Inferior parietal cortex (tissue), 1 donor: ENCODE measurements around the gene AHRR.
"Not testable (repeated sequence)": the region's sequence is repeated elsewhere in the genome, so short reads cannot be mapped to it uniquely, and the experiment has no call there.

ENCODE experiments used
- DNase-seq: peaks from one replicate; pipeline ENCODE4 v3.0.0-alpha.2; 2016; ENCODE audit errors: extremely low spot score

AHRR gene

GRCh38 chr5:459562-460272 lies 138.2 kb downstream of the AHRR start:
- no peak for DNase-seq

GRCh38 chr5:460273-460625 lies 138.7 kb downstream of the AHRR start:
- DNase-seq = no peak

DNA sequence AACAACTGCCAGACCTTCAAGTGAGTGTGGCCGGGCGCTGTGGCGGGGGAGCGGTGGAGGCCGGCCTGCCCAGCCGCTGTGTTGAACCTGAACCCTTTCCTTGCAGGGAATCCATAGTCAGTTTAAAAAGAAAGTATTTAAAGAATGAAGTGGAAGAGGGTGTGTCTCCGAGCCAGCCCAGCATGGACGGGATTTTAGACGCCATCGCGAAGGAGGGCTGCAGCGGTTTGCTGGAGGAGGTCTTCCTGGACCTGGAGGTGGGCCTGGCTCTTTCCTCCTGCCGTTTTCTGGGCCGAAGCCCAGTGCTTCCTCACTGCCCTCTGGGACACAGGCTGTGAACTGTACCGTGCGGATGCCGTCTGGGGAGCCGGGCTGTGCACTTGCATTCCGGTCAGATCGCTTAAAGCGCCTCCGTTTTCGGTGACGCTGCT lies 140.6 kb downstream of the AHRR start:
- DNase-seq = no peak

- DNase-seq = no peak
Measured at GRCh38 chr5:463301-463700, 141.8 kb downstream of the AHRR start.

DNA sequence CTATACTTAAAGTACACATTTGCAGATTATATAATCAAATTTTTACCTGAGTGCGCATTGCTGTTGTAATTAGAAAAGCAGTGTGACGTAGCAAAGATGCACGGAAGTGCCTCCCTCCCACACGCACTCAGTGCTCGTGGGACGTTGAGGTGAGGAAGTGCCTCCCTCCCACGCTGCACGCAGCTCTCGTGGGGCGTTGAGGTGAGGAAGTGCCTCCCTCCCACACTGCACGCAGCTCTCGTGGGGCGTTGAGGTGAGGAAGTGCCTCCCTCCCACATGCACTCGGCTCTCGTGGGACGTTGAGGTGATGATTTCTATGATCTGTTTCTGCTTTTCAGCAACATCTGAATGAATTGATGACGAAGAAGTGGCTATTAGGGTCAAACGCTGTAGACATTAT lies 142.4 kb downstream of the AHRR start:
- no peak for DNase-seq

GRCh38 chr5:464446-464842 lies 142.9 kb downstream of the AHRR start:
- DNase-seq = no peak

DNA sequence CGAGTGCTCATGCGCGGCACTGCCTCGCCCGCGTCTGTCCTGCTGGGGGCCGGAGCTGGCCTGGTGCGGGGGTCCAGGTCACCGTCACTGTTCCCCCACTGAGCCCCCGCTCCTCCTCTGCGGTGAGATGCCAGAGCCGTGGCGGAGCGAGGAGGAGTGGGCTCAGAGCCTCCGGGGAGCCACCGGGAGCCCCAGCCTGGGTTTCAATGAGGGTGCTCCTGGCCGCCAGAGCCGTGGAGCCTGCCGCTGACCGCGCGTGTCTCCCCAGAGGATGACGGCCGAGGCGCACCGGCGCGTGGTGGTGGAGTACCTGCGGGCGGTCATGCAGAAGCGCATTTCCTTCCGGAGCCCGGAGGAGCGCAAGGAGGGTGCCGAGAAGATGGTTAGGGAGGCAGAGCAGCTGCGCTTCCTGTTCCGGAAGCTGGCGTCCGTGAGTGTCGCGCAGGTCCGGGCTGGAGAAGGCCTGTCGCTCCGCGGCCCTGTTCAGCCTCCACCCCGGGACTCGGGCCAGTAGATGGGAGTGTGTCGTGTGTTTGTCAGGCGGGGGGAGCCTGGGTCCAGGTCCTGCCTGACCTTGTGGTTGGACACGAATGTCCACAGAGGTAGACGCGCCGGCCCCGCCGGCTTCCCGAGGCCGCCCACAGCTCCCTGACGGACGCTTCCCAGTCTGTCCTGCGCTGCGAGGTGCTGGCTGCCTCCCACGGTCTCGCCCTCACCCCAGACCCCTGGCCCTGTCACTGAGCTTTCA lies 143.5 kb downstream of the AHRR start:
- no peak for DNase-seq

DNA sequence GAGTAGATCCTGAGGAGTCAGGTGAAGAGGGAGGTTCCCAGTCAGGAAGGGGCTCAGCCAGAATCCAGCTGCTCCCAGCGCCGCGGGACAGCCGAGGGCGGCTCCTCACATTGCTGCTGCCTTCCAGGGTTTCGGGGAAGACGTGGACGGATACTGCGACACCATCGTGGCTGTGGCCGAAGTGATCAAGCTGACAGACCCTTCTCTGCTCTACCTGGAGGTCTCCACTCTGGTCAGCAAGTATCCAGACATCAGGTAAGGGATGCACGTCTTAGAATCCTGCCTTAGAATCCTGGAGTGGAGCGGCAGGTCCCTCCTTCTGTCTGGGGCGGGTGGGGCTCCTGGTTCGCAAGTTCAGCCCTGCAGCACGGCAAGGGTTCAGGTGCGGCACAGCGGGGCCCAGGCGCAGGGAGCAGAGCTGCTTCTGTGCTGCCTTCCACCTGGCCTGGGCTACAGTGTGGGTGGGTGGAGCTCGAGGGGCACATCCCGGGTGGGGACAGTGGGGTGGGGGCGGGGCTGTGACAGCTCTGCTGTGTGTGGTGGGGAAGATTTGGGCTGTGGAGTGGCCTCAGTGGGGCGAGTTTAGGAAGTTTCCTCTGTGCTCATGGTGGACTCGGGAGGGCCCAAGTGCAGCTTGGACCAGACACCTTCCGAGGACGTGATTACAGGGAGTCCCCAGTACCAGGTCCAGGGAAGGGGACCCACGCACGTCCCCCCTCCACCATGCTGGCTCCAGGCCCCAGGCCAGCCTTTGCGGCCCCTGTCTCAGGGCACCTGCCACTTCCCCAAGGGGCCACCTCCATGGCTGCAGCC lies 144.3 kb downstream of the AHRR start:
- DNase-seq = no peak

GRCh38 chr5:466661-467310 lies 145.3 kb downstream of the AHRR start:
- no peak for DNase-seq

GRCh38 chr5:468401-468800 lies 146.9 kb downstream of the AHRR start:
- no peak for DNase-seq

DNA sequence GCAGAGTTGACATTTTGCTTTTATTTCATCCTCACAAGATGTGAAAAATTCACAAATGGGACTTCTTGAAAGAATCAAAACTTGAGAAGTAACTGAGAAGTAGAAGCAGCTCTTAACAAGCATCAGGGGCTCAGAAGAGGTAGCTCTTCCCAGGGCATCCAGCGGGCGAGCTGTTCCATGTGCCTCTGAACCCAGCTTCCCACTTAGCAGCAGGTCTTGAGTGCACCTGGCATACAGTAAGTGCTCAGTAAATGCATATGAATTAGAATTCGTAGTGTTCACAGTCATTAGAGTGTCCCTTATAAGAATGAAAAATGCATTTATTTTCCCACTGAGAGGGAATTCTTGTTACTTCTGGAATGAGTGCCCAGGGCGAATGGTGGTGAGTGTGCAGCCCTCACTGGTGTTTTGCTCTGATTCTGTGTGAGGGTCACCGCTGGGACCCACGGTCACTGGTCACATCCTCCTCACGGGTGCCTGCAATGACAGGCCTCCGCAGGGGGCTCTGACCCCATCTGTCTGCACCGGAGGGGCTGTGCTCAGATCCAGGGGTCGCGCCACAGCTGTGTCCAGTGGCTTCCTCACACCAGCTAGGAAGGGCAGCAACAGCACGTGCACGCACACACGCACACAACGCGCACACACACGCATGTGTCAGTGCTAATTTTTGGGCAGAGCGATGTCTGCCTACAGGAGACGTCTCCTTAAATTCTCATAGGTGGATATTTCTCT lies 148.4 kb downstream of the AHRR start:
- DNase-seq = no peak

DNA sequence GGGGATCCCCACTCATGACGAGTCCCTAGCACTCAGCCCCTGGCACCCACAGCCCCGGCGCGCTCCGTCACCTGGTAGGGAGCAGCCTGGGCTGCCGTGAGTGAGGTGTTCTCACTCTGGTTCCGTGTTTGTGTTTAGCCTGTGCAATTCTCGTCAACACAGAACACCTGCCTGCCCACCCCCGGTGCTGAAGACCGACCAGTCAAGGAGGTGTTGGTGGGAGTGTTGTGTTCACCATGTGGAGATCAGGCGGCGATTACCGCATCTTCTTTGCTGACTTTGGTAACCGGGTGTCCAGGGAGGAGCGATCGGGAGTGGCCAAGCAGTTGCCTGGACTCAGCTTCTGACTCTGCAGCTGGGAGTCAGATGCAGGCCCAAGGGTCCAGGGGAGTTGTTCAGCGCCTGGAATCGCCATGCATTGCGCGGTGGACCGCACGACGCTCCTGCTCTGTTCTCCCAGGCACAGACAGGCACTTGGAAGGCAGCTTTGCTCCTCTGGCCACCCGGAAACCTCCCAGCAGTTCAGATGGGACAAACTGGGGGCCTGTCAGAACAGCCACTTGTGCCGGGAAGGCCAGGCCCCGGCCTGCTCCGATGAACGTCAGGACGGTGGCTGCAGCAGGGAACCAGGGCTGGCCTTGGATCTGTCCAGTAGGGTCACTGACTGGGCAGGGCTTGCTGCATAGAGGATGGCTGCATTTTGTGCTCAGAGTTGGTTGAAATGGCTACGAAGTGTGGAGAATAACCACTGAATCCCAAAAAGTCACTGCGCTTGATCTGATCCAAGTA lies 149.6 kb downstream of the AHRR start:
- no peak for DNase-seq

DNA sequence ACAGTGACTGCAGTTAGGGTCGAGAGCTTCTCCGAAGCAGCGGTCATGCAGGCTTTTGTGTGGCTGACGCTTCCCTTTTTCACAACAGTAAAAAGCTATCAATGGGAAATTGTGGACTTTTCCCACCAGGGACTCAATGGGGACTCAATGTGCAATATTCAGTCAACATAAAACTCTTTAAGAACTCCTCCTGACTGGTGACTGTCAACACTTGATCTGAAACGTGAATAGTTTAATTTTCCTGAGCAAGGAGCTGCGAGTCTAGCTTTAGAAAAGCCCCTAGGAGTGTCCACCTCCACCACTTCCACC lies 150.2 kb downstream of the AHRR start:
- no peak for DNase-seq

- no peak for DNase-seq
Measured at GRCh38 chr5:472076-472655, 150.7 kb downstream of the AHRR start.

GRCh38 chr5:472656-473550 lies 151.4 kb downstream of the AHRR start:
- peak; percentile 77 for DNase-seq

GRCh38 chr5:473551-474192 lies 152.2 kb downstream of the AHRR start:
- peak; percentile 8 for DNase-seq

DNA sequence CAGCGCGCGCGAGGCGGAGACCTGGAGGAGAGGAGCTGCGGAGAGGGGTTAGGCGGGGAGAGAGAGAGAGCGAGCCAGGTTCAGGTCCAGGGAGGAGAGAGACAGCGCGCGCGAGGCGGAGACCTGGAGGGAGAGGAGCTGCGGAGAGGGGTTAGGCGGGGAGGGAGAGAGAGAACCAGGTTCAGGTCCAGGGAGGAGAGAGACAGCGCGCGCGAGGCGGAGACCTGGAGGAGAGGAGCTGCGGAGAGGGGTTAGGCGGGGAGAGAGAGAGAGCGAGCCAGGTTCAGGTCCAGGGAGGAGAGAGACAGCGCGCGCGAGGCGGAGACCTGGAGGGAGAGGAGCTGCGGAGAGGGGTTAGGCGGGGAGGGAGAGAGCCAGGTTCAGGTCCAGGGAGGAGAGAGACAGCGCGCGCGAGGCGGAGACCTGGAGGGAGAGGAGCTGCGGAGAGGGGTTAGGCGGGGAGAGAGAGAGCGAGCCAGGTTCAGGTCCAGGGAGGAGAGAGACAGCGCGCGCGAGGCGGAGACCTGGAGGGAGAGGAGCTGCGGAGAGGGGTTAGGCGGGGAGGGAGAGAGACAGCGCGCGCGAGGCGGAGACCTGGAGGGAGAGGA lies 152.8 kb downstream of the AHRR start:
- DNase-seq = not testable (repeated sequence)

- no peak for DNase-seq
Measured at GRCh38 chr5:474840-475661, 153.5 kb downstream of the AHRR start.
